Panc1 (cell line): ENCODE data around the gene ACOX3. TPM values are rescaled to one million over a fixed set of nuclear protein-coding genes. Genes with fewer than 3 reads are reported as not detected.

ENCODE experiments used
- ATAC-seq: fragments of 200-7000 bp; cut with Tn5 transposase; 2 replicates; pipeline ENCODE4 v1.9.1; 2020; ENCODE audit warnings: mild to moderate bottlenecking, moderate library complexity
- BruUV-seq: library from RNA; stranded (reverse); fragments of 400-500 nt; replicated peaks from 2 replicates; lab custom pipeline; 2021; lab: Mats Ljungman, UMichigan
- CTCF ChIA-PET: fragments of 300-600 bp; sonication (Branson Sonifier 250); formaldehyde crosslinking; loops from one replicate; lab custom pipeline; 2022; ENCODE audit warnings: antibody characterized with exemption; lab: Charles Lee
- POLR2A ChIA-PET: fragments of 300-600 bp; sonication (Branson Sonifier 250); formaldehyde crosslinking; loops from one replicate; lab custom pipeline; 2022; ENCODE audit warnings: antibody characterized with exemption; lab: Charles Lee
- DNase-seq: peaks from one replicate; pipeline ENCODE4 v3.0.0-alpha.2; 2010; ENCODE audit warnings: low read depth, low spot score
- H3K27ac ChIP-seq: 2 replicates; pipeline ENCODE4 v1.5.1; 2011; ENCODE audit warnings: mild to moderate bottlenecking, low read length, inconsistent platforms
- H3K27me3 ChIP-seq: fragments of 200-500 bp; sonication (Bioruptor generic); 2 replicates; pipeline ENCODE4 v1.6.0; 2014; ENCODE audit warnings: low read length, inconsistent platforms; ENCODE audit not compliant: control insufficient read depth, insufficient read depth
- H3K36me3 ChIP-seq: fragments of 200-500 bp; sonication (Bioruptor generic); 2 replicates; pipeline ENCODE4 v1.5.1; 2014; ENCODE audit warnings: inconsistent platforms, mild to moderate bottlenecking, low read length, moderate library complexity; ENCODE audit not compliant: control insufficient read depth, insufficient read depth
- H3K4me1 ChIP-seq: 2 replicates; pipeline ENCODE4 v1.5.1; 2011; ENCODE audit warnings: inconsistent platforms, mild to moderate bottlenecking, low read length, moderate library complexity; ENCODE audit not compliant: control insufficient read depth, insufficient read depth
- H3K4me3 ChIP-seq, 2 experiments: 2 replicates each; pipeline ENCODE4 v1.5.1; 2011 to 2012; ENCODE audit warnings: low read depth in 2 of 2, low read length in 2 of 2, mild to moderate bottlenecking in 2 of 2, inconsistent platforms in 1 of 2, moderate library complexity in 1 of 2
- H3K9me3 ChIP-seq: fragments of 200-500 bp; sonication (Bioruptor generic); 2 replicates; pipeline ENCODE4 v1.5.1; 2014; ENCODE audit warnings: low read depth, mild to moderate bottlenecking, inconsistent platforms, low read length, moderate library complexity; ENCODE audit not compliant: control insufficient read depth, insufficient read depth
- POLR2AphosphoS5 ChIP-seq: IDR thresholded peaks from 2 replicates; pipeline ENCODE4 v1.6.1; 2012; ENCODE audit warnings: mild to moderate bottlenecking, low read depth, low read length, moderate library complexity
- SIN3A ChIP-seq: IDR thresholded peaks from 2 replicates; pipeline ENCODE4 v1.6.1; 2012; ENCODE audit warnings: low read depth, mild to moderate bottlenecking, low read length, moderate library complexity, borderline replicate concordance; ENCODE audit not compliant: insufficient read depth
- TCF7L2 ChIP-seq: IDR thresholded peaks from 2 replicates; pipeline ENCODE4 v1.6.1; 2011; ENCODE audit warnings: mild to moderate bottlenecking, low read depth, low read length, inconsistent platforms
- in situ Hi-C: cut with HindIII; loops from 2 replicates; pipeline ENCODE4 v1.10.0; 2016; ENCODE audit warnings: low sequenced_read_pairs, low pct_unique_long_range_greater_than_20kb
- intact Hi-C: fragments of 100-400 bp; cut with micrococcal nuclease; formaldehyde crosslinking; loops from one replicate; pipeline ENCODE4 v1.10.0; 2022; ENCODE audit not compliant: unreplicated experiment
- total RNA-seq: library from RNA; stranded (reverse); gene quantifications from one replicate; pipeline ENCODE4 v1.2.1, GENCODE V29; 2021; ENCODE audit not compliant: unreplicated experiment
- TF ChIP-seq, protein P1 (sequence below): fragments of 450-650 bp; IDR thresholded peaks from 2 replicates; pipeline ENCODE4 v1.5.1; 2017; ENCODE audit warnings: mild to moderate bottlenecking
- TF ChIP-seq, protein P2 (sequence below), 2 experiments: IDR thresholded peaks; 2 replicates each; pipeline ENCODE4 v1.6.1; 2011 to 2012; ENCODE audit warnings: low read depth in 2 of 2, control low read depth in 1 of 2, low read length in 1 of 2, mild to moderate bottlenecking in 1 of 2, moderate library complexity in 1 of 2; ENCODE audit not compliant: insufficient read depth in 1 of 2

The ACOX3 gene
- total RNA-seq, 1 experiment from 2014 or later, result 15.4 TPM

DNA sequence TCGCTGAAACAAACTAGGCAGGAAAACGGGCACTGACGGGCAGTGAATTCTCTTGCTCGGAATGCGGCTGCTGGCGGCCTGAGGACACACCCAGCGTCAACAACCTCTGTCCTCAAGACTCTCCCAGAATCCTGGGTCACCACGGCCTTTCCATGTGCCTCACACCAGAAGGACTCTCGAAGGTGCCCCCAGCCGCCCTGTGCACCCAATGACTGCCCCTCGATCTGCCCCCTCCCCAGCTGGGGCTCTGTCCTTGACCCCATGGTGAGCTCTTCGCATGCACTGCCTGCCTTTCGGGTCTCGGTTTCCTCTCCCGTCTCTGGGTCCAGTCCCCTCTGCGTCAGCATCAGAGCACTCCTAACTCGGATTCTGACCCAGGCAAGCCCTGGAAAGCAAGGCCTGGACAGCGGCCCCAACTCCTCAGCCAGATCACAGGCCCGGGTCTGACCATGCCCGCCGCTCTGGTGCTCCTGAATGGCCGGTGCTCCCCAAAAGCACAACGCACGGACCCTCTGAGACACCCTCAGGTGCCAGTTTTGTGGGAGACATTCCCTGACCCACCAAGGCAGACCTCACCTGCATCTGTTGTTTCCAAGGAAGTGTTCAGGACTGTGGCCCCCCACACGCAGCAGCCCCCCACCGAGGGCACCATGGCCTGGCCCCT, 56.0 kb downstream of the ACOX3 start:
- H3K4me3 ChIP-seq, result no peak overlapping the region
- no peak for TF ChIP-seq POLR2AphosphoS5
- no peak for TF ChIP-seq SIN3A
- TF ChIP-seq TCF7L2, result no peak
- TF ChIP-seq, protein P1, sequence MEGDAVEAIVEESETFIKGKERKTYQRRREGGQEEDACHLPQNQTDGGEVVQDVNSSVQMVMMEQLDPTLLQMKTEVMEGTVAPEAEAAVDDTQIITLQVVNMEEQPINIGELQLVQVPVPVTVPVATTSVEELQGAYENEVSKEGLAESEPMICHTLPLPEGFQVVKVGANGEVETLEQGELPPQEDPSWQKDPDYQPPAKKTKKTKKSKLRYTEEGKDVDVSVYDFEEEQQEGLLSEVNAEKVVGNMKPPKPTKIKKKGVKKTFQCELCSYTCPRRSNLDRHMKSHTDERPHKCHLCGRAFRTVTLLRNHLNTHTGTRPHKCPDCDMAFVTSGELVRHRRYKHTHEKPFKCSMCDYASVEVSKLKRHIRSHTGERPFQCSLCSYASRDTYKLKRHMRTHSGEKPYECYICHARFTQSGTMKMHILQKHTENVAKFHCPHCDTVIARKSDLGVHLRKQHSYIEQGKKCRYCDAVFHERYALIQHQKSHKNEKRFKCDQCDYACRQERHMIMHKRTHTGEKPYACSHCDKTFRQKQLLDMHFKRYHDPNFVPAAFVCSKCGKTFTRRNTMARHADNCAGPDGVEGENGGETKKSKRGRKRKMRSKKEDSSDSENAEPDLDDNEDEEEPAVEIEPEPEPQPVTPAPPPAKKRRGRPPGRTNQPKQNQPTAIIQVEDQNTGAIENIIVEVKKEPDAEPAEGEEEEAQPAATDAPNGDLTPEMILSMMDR, result no peak
- TF ChIP-seq, protein P2, sequence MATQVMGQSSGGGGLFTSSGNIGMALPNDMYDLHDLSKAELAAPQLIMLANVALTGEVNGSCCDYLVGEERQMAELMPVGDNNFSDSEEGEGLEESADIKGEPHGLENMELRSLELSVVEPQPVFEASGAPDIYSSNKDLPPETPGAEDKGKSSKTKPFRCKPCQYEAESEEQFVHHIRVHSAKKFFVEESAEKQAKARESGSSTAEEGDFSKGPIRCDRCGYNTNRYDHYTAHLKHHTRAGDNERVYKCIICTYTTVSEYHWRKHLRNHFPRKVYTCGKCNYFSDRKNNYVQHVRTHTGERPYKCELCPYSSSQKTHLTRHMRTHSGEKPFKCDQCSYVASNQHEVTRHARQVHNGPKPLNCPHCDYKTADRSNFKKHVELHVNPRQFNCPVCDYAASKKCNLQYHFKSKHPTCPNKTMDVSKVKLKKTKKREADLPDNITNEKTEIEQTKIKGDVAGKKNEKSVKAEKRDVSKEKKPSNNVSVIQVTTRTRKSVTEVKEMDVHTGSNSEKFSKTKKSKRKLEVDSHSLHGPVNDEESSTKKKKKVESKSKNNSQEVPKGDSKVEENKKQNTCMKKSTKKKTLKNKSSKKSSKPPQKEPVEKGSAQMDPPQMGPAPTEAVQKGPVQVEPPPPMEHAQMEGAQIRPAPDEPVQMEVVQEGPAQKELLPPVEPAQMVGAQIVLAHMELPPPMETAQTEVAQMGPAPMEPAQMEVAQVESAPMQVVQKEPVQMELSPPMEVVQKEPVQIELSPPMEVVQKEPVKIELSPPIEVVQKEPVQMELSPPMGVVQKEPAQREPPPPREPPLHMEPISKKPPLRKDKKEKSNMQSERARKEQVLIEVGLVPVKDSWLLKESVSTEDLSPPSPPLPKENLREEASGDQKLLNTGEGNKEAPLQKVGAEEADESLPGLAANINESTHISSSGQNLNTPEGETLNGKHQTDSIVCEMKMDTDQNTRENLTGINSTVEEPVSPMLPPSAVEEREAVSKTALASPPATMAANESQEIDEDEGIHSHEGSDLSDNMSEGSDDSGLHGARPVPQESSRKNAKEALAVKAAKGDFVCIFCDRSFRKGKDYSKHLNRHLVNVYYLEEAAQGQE (IDR thresholded peaks at IDR 0.05; ENCODE audit: insufficient read depth in 1 of 2, low read depth in 2 of 2, low read length in 1 of 2), result no peak
- no peak for ATAC-seq
- H3K4me1 ChIP-seq, result no peaks in the 10 kb centered on the region
- no TSS peak for BruUV-seq
- intact Hi-C loops, result no loop called here
- no peaks in the 10 kb centered on the region for H3K9me3 ChIP-seq
- DNase-seq, result no peak
- in situ Hi-C loops, result no loop called here
- no peak overlapping the region for H3K27ac ChIP-seq
- H3K36me3 ChIP-seq, result no peaks in the 10 kb centered on the region
- POLR2A ChIA-PET, result no interaction called here
- CTCF ChIA-PET, result no interaction called here
- no peaks in the 10 kb centered on the region for H3K27me3 ChIP-seq

DNA sequence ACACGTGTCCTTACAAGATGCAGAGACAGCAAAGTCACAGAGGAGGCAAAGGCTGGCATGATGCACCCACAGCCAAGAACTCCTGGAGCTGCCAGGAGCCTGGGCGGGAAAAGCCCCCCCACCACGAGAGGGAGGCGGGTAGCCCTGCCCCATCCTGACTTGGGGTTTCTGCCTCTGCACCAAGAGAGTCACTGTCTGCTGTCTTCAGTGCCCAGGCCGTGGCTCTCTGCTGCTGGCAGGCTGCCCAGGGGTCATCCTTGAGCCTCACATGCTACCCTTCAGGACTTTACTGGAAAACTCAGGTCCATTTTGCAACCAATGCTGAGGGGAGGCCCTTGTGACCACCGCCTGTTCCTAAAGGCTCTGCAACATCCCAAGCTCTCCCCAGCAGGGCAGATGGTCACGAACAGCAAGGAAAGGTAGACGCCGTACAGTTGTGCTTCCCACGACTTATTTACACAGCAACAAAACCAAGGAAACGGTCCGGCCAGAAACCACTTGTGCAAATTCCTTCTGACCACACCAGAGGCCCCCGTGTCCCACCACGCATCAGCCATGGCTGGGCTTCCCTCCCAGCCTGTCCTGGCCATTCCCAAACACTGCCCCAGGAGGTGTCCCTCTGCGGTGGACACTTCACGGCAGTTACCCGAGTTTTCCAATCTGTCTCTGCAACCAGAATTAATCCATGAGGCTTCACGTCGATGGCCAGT, 56.9 kb downstream of the ACOX3 start:
- no TSS peak for BruUV-seq
- CTCF ChIA-PET, result interaction anchor here (0.5 kb wide), 1 partner anchor 514 kb away, joined by 4 read pairs; no protein-coding TSS in a partner anchor
- H3K36me3 ChIP-seq, result no peaks in the 10 kb centered on the region

More for the DNA sequence above, 56.9 kb downstream of the ACOX3 start:
- no peak for ATAC-seq
- POLR2A ChIA-PET, result no interaction called here
- in situ Hi-C loops (no loop called here), intact Hi-C loops (no loop called here)
- no peak for DNase-seq
- no peaks in the 10 kb centered on the region for H3K4me1 ChIP-seq
- H3K27me3 ChIP-seq, result no peaks in the 10 kb centered on the region
- no peak overlapping the region for H3K4me3 ChIP-seq
- no peak overlapping the region for H3K27ac ChIP-seq
- H3K9me3 ChIP-seq, result no peaks in the 10 kb centered on the region
- TF ChIP-seq SIN3A (no peak), POLR2AphosphoS5 (no peak), TCF7L2 (no peak)
- TF ChIP-seq, protein P2 (IDR thresholded peaks at IDR 0.05; ENCODE audit: insufficient read depth in 1 of 2, low read depth in 2 of 2, low read length in 1 of 2), result no peak
- TF ChIP-seq, protein P1, result no peak
